ENCODE data around the gene B4GALT6. TPM values are rescaled to one million over a fixed set of nuclear protein-coding genes. Genes with fewer than 3 reads are reported as not detected.

Gene B4GALT6
- total and polyA plus RNA-seq, 2 of the 13 experiments (the other 11 are each of a cell fraction or from before 2014, with no cell fraction given) = 1.9 to 3.3 TPM

DNA sequence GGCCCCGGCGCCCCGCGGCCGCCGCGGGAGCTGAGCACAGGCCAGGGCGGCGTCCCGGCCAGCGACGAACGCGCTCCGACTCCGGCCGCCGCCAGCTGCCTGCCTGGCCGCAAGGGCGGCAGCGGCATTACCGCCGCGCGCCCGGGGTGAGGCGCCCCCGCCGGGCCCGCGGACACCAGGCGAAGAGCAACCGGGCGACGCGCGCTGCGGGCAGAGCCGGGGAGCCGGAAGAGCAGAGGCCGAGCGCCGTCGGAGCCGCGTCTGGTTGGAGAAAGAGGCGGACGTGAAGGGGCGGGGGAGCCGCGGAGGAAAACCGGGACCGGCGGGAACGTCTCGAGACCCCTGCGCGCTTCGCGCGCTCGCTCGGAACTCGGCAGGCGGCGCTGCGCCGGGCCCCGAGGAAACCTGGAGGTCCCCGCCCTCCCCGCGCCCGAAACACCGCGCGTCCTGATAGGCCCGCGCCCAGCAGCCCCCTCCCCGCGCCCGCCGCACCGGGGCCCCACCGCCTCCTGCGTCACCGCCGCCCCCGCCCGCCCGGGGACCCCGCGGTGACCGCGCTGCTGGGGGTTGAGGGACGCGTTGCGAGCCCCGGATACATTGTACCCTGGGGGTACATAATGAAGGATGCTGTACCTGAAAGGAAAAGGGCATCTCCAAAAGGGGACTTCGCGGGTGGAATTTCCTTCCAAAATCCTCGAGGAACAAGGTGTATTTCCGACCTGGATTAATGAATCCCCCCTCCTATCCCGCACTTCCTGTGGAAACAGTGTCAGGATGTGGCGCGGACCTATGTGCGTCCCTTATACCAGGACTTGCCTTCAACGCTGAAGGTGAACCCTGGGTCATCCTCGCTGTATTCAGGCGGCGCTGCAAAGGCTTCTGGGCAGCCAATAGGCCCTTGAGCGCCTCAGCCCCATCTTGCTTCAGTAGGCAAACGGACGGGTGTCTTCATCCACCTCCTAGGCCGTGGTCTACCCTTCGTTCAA, 1.0 kb upstream of the B4GALT6 start (continued):
- TF ChIP-seq SRSF4 (IDR thresholded peaks at IDR 0.05; ENCODE audit: low read depth, low read length, poor library complexity, severe bottlenecking) = no peak
- TF ChIP-seq ZNF44 (CRISPR knock-in tag; IDR thresholded peaks at IDR 0.05) = no peak
- no peak for TF ChIP-seq PTBP1 (IDR thresholded peaks at IDR 0.05; ENCODE audit: low read depth, low read length, poor library complexity, severe bottlenecking)
- no peak for TF ChIP-seq SNRNP70 (IDR thresholded peaks at IDR 0.05; ENCODE audit: low read depth, low read length)
- TF ChIP-seq GTF3A (CRISPR knock-in tag; conservative IDR thresholded peaks at IDR 0.05) = no peak
- TF ChIP-seq SNAPC5 (CRISPR knock-in tag; IDR thresholded peaks at IDR 0.05; ENCODE audit: borderline replicate concordance) = no peak
- no peak for TF ChIP-seq IKZF5 (CRISPR knock-in tag; IDR thresholded peaks at IDR 0.05)
- TF ChIP-seq HOXA3 (CRISPR knock-in tag; IDR thresholded peaks at IDR 0.05) = peak; percentile 46; the same call in 1 of the 2 replicates
- TF ChIP-seq ZBTB2 (CRISPR knock-in tag; IDR thresholded peaks at IDR 0.05; ENCODE audit: low read depth) = peak; percentile 91
- TF ChIP-seq MED1 (CRISPR knock-in tag; IDR thresholded peaks at IDR 0.05) = 0 out of 2 replicates have a peak, but pooled peaks have one; percentile 35
- TF ChIP-seq, protein P1, sequence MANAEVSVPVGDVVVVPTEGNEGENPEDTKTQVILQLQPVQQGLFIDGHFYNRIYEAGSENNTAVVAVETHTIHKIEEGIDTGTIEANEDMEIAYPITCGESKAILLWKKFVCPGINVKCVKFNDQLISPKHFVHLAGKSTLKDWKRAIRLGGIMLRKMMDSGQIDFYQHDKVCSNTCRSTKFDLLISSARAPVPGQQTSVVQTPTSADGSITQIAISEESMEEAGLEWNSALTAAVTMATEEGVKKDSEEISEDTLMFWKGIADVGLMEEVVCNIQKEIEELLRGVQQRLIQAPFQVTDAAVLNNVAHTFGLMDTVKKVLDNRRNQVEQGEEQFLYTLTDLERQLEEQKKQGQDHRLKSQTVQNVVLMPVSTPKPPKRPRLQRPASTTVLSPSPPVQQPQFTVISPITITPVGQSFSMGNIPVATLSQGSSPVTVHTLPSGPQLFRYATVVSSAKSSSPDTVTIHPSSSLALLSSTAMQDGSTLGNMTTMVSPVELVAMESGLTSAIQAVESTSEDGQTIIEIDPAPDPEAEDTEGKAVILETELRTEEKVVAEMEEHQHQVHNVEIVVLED (CRISPR knock-in tag; IDR thresholded peaks at IDR 0.05; ENCODE audit: borderline replicate concordance) = peak; percentile 43; the same call in 1 of the 2 replicates
- TF ChIP-seq, protein P2, sequence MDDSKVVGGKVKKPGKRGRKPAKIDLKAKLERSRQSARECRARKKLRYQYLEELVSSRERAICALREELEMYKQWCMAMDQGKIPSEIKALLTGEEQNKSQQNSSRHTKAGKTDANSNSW (CRISPR knock-in tag; IDR thresholded peaks at IDR 0.05; ENCODE audit: borderline replicate concordance) = no peak
- TF ChIP-seq ZNF335 (CRISPR knock-in tag; IDR thresholded peaks at IDR 0.05) = no peak
- TF ChIP-seq ZXDC (CRISPR knock-in tag; IDR thresholded peaks at IDR 0.05) = no peak
- no peak for TF ChIP-seq ZEB1 (IDR thresholded peaks at IDR 0.05; ENCODE audit: insufficient replicate concordance, low read depth)
- no peak for TF ChIP-seq SP5 (CRISPR knock-in tag; IDR thresholded peaks at IDR 0.05; ENCODE audit: borderline replicate concordance, low read depth)
- TF ChIP-seq BRD4 (CRISPR knock-in tag; IDR thresholded peaks at IDR 0.05) = peak; percentile 41; the same call in 1 of the 2 replicates
- no peak for TF ChIP-seq ZNF597 (CRISPR knock-in tag; IDR thresholded peaks at IDR 0.05)
- 0 out of 2 replicates have a peak, but pooled peaks have one; percentile 28 for TF ChIP-seq ZNF543 (CRISPR knock-in tag; IDR thresholded peaks at IDR 0.05)

Measured in HepG2 (cell line).